Stimulated activated CD8-positive, alpha-beta memory T cell treated with anti-CD3 and anti-CD28 coated beads, Interleukin-12 subunit alpha, Interleukin-12 subunit beta, amount 100 ng/mL, for 1 hour (primary cell): ENCODE data around the gene ZNF805.
A peak's percentile ranks its signal among the peaks of the same experiment; 100 is the strongest.
"Not testable (repeated sequence)": the region's sequence is repeated elsewhere in the genome, so short reads cannot be mapped to it uniquely, and the experiment has no call there.

Experiments used
- DNase-seq: peaks from one replicate; pipeline ENCODE4 v3.0.0-alpha.2; 2020; ENCODE audit warnings: low read depth

ZNF805 gene

DNA sequence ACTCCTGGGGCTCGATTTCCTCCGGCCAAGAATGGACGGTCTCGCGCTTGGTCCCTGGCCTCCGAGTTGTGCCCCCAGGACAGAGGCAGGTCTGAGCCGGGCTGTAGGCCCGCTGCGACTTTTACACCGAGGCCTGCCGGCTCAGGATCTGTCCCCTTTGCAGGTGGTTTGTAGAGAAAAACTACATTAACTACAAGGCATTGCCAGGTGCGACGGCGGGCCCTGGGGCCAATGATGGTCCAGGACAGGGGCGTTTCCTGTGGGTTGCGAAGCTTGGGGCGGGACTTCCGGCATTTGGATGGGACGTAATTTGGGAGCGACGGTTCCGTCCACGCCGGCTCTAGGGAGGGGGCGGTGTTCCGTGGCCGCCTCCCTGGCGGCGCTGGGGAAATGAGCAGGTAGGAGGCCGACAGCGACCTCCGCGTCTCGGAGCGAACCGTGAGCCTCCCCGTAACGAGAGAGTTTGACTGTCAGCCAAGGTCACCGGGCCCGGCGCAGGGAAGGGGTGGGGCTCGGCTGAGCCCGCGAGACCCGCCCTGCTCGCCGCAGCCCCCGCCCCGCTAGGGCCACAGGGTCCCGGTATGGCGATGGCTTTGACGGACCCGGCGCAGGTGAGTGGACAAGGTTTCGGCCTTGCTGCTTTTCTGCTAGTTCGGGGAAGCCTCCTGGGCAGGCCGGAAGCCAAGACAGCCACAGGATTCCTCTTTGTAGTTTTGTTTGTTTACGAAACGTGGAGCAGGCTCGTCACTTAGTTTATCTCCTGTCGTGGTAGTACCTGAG, at the start of gene ZNF805:
ZNF805 (plus strand) TSS at position 322 of the 780 bp plus-strand sequence; CDS start at position 582, 260 bp downstream.
- peak; percentile 94 for DNase-seq

DNA sequence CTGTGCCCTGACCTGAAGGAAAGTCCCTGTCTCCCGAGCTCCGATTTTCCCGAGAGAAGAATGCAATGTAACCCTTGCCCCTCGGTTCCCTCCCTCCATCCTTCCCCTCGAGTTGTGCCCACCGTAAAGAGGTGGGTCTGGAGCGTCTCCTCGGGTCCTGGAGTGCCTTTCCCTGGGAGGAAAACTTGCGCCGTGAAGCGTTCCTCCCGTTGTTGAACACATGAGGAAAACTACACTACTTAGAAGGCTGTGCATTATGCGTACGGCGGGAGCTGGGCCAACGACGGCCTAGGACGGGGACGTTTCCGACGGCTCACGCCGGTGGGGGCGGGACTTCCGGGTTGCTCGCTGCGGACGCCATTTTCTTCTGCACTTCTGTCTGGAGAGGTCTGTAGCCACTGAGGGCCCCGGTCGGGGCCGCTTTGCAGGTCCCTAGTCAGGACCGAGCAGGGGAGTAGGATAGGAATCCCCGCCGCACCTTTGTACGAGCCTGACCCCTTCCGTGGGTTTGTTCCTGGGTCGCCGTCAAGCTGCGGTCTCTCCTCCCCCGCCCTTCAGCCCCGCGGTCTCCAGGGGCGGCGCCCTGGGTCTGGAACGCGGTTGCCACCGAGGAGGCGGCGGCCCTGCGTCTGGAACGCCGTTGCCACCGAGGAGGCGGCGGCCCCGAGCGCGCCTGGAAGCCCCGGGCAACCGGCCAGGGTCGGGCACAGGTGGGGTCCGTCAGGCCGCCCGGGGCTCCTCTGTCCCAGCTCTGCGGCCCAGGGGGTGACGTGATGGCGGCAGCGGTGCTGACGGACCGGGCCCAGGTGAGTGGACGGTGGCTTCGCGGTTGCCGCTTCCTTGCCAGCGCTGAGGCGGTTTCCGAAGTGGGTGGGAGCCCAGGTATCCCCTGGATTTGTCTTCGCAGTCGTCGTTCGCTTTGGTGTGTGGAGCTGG, 49.0 kb upstream of the ZNF805 start, which contains the start of gene ZNF264:
ZNF264 (plus strand) TSS at position 360 of the 936 bp plus-strand sequence; CDS start at position 774, 414 bp downstream.
- DNase-seq, result peak; percentile 84

DNA sequence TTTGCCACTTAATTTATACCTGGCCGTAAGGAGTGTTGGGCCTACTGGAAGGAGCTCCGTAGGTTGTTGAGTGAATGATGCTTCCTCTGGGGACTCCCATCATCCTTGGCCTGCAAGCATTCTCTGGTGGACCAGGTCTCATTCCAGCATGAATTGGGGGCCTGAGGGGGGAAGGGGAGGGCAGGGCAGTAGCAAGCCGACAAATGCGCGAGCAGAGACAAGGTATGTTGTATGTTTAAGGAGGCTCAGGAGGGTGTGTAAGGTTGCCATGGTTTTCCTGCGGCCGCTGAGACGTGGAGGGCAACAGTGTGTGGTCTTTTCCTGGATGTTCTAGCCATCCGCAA, 48.4 kb upstream of the ZNF805 start:
- no peak for DNase-seq

DNA sequence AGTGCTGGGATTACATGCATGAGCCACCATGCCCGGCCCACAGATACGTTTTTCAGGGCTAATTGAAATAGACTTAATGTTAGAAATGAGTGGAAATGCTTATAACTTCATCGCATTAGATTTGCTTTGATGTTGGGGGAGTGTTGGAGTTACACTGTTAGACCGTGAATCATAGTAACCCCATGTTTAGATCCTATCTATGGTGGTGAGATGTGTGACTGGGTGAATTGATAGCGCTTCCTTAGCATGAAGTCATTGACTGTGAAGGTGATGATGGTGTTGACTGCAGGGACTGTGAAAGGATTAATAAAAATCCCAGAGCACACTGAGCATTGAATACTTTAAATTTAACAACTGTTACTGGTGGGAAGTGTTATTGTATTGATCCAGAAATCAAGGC, 47.4 kb upstream of the ZNF805 start:
- DNase-seq, result no peak

GRCh38 chr19:57197874-57198273, 42.6 kb upstream of the ZNF805 start:
- not testable (repeated sequence) for DNase-seq

DNA sequence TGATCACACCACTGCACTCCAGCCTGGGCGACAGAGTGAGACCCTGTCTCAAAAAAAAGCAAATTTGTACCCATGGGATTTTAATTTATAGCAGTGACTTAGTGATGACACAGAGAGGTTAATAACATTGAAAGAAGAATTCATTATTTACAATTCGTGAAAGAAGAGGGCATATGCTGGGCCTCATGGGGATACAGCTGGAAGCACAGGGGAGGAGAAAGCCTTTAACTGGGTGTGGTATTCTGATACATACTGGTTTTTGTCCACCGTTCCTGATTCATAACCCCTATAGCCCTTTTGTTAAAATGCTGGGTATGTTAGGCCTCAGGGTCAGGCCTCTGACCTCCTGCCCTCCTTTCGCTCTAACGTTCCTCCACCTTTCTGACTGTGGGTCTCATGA, 38.3 kb upstream of the ZNF805 start:
- DNase-seq, result no peak

- no peak for DNase-seq
Measured at GRCh38 chr19:57210381-57210780, 30.1 kb upstream of the ZNF805 start.

DNA sequence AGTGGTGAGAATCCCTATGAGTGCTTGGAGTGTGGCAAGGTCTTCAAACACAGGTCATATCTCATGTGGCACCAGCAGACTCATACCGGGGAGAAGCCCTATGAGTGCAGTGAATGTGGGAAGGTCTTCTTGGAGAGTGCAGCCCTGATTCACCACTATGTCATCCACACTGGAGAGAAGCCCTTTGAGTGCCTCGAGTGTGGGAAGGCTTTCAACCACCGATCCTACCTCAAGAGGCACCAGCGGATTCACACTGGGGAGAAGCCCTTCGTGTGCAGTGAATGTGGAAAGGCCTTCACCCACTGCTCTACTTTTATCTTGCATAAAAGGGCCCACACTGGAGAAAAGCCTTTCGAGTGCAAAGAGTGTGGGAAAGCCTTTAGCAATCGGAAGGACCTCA, 28.3 kb upstream of the ZNF805 start:
- no peak for DNase-seq

- DNase-seq, result no peak
Measured at GRCh38 chr19:57227502-57227901, 12.9 kb upstream of the ZNF805 start.

DNA sequence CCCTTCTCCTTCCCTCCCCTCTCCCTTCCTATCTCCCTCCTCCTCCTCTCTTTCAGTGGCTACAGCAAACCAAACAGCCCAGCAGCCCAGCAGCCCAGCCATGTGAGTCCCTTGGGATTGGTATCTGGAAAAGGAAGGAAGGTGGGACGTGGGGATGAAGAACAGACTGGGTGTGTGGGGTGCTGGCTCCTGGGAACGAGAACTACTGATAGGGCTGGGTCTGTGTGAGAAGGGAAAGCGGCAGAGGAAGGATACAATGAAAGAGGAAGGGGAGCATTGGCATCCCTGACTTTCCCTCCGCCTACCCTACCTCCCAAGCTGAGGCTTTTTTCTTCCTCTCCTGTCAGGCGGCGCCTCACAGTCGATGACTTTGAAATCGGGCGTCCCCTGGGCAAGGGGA, 8.7 kb upstream of the ZNF805 start:
- no peak for DNase-seq

- no peak for DNase-seq
Measured at GRCh38 chr19:57233207-57233606, 7.2 kb upstream of the ZNF805 start.

- DNase-seq, result no peak
Measured at GRCh38 chr19:57239982-57240310, 486 bp upstream of the ZNF805 start.

GRCh38 chr19:57241176-57241575, 744 bp downstream of the ZNF805 start:
- no peak for DNase-seq

DNA sequence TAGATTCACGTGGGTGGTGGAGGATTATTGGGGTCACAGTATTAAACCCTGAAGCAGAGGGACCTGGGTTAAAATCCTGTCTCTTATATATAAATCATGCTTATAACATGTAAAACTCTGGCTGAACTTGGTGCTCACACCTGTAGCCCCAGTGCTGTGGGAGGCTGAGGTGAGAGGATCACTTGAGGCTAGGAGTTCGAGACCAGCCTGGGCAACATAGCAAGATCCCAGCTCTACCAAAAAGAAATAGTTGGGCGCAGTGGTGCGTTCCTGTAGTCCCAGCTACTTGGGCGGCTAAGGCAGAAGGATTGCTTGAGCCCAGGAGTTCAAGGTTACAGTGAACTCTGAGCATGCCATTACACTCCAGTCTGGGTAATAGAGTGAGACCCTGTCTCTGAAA, 2.4 kb downstream of the ZNF805 start:
- DNase-seq, result no peak

DNA sequence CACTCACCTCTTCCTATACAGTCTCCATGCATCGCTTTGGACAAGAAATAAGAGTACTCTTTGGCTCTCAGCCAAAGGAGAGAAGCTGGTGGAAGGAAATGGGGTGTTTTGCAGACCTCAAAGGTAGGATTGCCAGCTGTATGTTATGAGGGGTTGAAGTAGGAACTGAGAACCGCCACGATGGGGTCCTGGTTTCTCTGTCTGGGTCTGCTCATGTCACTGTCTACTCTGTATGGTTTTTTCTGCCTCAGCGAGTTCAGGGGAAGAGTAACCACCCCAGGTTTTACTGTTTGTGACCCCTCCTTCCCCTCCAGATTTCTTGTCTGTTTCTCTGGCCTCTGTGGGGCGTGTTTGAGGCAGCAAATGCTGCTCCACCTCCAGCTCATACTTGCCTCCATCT, 4.1 kb downstream of the ZNF805 start:
- DNase-seq, result no peak

GRCh38 chr19:57245066-57245465, 4.6 kb downstream of the ZNF805 start:
- DNase-seq, result no peak

DNA sequence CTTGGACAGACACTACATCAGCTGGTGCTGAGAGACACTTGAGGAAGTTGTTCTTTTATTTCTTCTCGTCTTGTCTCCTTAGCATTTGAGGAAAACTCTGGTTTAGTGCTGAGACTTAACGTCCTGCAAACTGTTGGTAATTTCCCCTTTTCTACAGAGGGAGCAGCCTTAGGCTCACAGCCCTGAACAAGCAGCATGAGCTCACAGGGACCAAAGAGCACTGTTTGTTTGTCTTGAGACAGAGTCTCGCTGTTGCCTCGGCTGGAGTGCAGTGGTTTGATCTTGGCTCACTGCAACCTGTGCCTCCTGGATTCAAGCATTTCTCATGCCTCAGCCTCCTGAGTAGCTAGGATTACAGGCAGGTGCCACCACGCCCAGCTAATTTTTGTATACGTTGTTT, 5.5 kb downstream of the ZNF805 start:
- no peak for DNase-seq

GRCh38 chr19:57248646-57249045, 8.2 kb downstream of the ZNF805 start:
- DNase-seq, result no peak

DNA sequence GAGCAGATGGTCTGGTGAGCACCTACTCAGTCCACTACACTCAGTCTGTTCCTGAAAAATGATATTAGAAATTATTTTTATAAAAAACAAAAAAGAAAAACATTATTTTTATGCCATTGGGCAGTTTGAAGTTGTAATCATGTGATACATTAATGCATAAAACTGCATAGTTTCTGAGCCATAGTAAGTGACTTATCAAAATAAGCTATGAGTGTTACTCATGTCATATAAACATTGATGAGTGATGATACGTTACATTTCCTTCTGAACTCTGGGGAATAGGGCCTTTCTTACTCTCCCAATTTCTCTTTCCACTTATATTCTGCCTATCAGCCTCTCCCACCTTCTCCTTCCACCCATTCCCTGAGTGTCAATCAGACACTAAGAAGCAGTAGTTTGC, 8.9 kb downstream of the ZNF805 start:
- no peak for DNase-seq

DNA sequence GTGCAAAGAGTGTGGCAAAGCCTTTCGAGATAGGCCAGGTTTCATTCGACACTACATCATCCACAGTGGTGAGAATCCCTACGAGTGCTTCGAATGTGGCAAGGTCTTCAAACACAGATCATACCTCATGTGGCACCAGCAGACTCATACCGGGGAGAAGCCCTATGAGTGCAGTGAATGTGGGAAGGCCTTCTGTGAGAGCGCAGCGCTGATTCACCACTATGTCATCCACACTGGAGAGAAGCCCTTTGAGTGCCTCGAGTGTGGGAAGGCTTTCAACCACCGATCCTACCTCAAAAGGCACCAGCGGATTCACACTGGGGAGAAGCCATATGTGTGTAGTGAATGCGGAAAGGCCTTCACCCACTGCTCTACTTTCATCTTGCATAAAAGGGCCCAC, 13.3 kb downstream of the ZNF805 start:
- DNase-seq, result not testable (repeated sequence)

DNA sequence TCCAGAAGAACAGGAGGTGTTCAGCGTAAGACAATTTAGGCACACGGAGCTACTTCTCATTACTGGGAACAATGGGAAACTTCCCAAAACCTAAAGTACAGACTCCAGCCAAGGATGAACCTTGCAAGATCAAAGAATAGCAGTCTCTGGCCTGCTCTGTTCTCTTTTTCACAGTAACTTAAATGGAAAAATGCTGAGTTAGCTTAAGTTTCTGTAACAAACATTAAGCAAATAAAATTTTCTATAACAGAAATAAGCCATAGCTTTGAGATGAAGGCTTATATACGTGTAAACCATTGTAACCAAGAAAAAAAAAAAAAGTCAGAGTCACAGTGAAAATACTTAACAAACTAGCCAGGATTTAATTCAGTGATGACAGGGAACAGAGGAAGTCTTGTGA, 21.6 kb downstream of the ZNF805 start:
- DNase-seq, result no peak

DNA sequence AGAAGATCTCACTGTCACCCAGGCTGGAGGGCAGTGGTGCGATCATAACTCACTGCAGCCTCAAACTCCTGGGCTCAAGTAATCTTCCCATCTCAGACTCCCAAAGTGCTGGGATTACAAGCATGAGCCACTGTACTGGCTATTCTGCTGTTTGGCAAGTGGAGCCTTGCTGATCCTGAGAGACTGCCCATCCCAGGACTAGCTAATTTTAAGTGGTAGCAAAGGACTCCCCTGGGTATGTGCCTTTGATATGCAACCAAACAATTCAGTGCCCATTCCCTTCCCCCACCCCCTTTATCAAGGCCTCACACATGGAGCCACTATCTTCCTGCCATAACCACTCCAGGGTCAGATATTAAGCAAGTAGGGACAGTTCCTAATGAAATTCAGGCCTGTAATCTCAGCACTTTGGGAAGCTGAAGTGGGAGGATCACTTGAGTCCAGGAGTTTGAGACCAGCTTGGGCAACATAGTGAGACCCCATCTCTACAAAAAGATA, 22.9 kb downstream of the ZNF805 start:
- DNase-seq, result no peak

GRCh38 chr19:57267291-57267690, 26.9 kb downstream of the ZNF805 start:
- no peak for DNase-seq
